Prostate gland (tissue), 2 donors: Measurements from ENCODE around the gene WDR12.

Experiments
- POLR2A ChIP-seq: fragments of 450-650 bp; IDR thresholded peaks from one replicate; pipeline ENCODE4 v1.6.1; 2016; ENCODE audit warnings: antibody characterized with exemption, mild to moderate bottlenecking
- POLR2AphosphoS5 ChIP-seq: sonication (generic); formaldehyde crosslinking; IDR thresholded peaks from one replicate; pipeline ENCODE4 v1.6.1; 2017; ENCODE audit warnings: antibody characterized with exemption
- TF ChIP-seq, protein P1 (sequence below), 4 experiments: fragments of 200-600 bp in 2 of 4; fragments of 450-650 bp in 2 of 4; sonication (generic) in 2 of 4; IDR thresholded peaks; 1 replicate in 3 of 4; 2 replicates in 1 of 4; pipeline ENCODE4 v1.5.1; 2016 to 2019; ENCODE audit warnings: antibody characterized with exemption in 4 of 4, mild to moderate bottlenecking in 2 of 4, moderate library complexity in 2 of 4

DNA sequence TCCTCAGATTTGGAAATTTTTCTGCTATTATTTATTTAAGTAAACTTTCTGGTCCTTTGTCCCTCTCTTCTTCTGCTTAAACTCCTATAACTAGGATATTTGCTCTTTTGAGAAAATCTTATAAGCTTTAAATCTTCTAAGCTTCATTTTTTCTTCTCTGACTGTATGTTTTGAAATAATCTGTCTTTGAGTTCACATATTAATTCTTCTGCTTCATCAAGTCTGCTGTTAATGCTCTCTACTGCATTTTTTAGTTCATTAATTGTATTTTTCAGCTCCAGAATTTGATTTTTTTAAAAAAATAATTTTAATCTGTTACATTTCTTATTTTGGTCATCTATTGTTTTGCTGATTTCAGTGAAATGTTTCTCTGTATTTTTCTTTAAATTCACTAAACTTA lies 68.8 kb downstream of the WDR12 start:
- TF ChIP-seq, protein P1, sequence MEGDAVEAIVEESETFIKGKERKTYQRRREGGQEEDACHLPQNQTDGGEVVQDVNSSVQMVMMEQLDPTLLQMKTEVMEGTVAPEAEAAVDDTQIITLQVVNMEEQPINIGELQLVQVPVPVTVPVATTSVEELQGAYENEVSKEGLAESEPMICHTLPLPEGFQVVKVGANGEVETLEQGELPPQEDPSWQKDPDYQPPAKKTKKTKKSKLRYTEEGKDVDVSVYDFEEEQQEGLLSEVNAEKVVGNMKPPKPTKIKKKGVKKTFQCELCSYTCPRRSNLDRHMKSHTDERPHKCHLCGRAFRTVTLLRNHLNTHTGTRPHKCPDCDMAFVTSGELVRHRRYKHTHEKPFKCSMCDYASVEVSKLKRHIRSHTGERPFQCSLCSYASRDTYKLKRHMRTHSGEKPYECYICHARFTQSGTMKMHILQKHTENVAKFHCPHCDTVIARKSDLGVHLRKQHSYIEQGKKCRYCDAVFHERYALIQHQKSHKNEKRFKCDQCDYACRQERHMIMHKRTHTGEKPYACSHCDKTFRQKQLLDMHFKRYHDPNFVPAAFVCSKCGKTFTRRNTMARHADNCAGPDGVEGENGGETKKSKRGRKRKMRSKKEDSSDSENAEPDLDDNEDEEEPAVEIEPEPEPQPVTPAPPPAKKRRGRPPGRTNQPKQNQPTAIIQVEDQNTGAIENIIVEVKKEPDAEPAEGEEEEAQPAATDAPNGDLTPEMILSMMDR (IDR thresholded peaks at IDR 0.05): no peak
- TF ChIP-seq POLR2AphosphoS5 (no peak), POLR2A (no peak)
